ENCODE data around the gene EXT2. TPM values are rescaled to one million over a fixed set of nuclear protein-coding genes. Genes with fewer than 3 reads are reported as not detected.

Gene EXT2
- total RNA-seq, 1 donor from 2014 or later = 35.0 TPM

- intact Hi-C loops (cut with micrococcal nuclease) = no loop called here
These were observed 11.6 kb upstream of the EXT2 start for GRCh38 chr11:44083906-44084305.

GRCh38 chr11:44085330-44085729, 10.1 kb upstream of the EXT2 start:
- intact Hi-C loops (cut with micrococcal nuclease) = no loop called here

GRCh38 chr11:44088377-44088776, 7.1 kb upstream of the EXT2 start:
- intact Hi-C loops (cut with micrococcal nuclease) = no loop called here

GRCh38 chr11:44088871-44089270, 6.6 kb upstream of the EXT2 start:
- intact Hi-C loops (cut with micrococcal nuclease) = no loop called here

- intact Hi-C loops (cut with micrococcal nuclease) = loop anchor here (5.0 to 10.0 kb wide), 5 partner anchors 524 to 1714 kb away; partner anchors contain the start of gene SLC35C1
These were observed 4.9 kb upstream of the EXT2 start for GRCh38 chr11:44090539-44090938.

GRCh38 chr11:44094260-44094868, 1.1 kb upstream of the EXT2 start:
- intact Hi-C loops (cut with micrococcal nuclease) = loop anchor here (1.0 to 10.0 kb wide), 10 partner anchors 28 to 1710 kb away; partner anchors contain the start of genes ACCS, ALKBH3, HSD17B12 and SLC35C1

GRCh38 chr11:44096360-44097185, 1.1 kb downstream of the EXT2 start:
- intact Hi-C loops (cut with micrococcal nuclease) = loop anchor here (1.0 to 10.0 kb wide), 5 partner anchors 14 to 1708 kb away; partner anchors contain the start of gene SLC35C1

- intact Hi-C loops (cut with micrococcal nuclease) = loop anchor here (10.0 kb wide), 4 partner anchors 517 to 1707 kb away; partner anchors contain the start of gene SLC35C1
These were observed 2.3 kb downstream of the EXT2 start for GRCh38 chr11:44097821-44098220.

- intact Hi-C loops (cut with micrococcal nuclease) = no loop called here
These were observed 5.6 kb downstream of the EXT2 start for GRCh38 chr11:44101098-44101497.

- intact Hi-C loops (cut with micrococcal nuclease) = no loop called here
These were observed 9.2 kb downstream of the EXT2 start for GRCh38 chr11:44104481-44105294.

GRCh38 chr11:44108260-44108659, 12.8 kb downstream of the EXT2 start:
- intact Hi-C loops (cut with micrococcal nuclease) = no loop called here

- intact Hi-C loops (cut with micrococcal nuclease) = loop anchor here (1.0 kb wide), 4 partner anchors 14 to 428 kb away; no protein-coding TSS in a partner anchor
These were observed 14.8 kb downstream of the EXT2 start for GRCh38 chr11:44110231-44110679.

- intact Hi-C loops (cut with micrococcal nuclease) = no loop called here
These were observed 16.8 kb downstream of the EXT2 start for GRCh38 chr11:44112091-44112821.

GRCh38 chr11:44113018-44113417, 17.5 kb downstream of the EXT2 start:
- intact Hi-C loops (cut with micrococcal nuclease) = no loop called here

- intact Hi-C loops (cut with micrococcal nuclease) = no loop called here
These were observed 18.1 kb downstream of the EXT2 start for GRCh38 chr11:44113572-44113971.

GRCh38 chr11:44116234-44116830, 20.9 kb downstream of the EXT2 start:
- intact Hi-C loops (cut with micrococcal nuclease) = no loop called here

- intact Hi-C loops (cut with micrococcal nuclease) = no loop called here
These were observed 24.7 kb downstream of the EXT2 start for GRCh38 chr11:44120169-44120568.

GRCh38 chr11:44125598-44125997, 30.1 kb downstream of the EXT2 start:
- intact Hi-C loops (cut with micrococcal nuclease) = no loop called here

GRCh38 chr11:44126304-44126703, 30.8 kb downstream of the EXT2 start:
- intact Hi-C loops (cut with micrococcal nuclease) = no loop called here

GRCh38 chr11:44127130-44127529, 31.7 kb downstream of the EXT2 start:
- intact Hi-C loops (cut with micrococcal nuclease) = no loop called here
